ENCODE data around the gene ANTXR2.
A peak's percentile ranks its signal among the peaks of the same experiment; 100 is the strongest.
"Not testable (repeated sequence)": the region's sequence is repeated elsewhere in the genome, so short reads cannot be mapped to it uniquely, and the experiment has no call there.

Gene ANTXR2

GRCh38 chr4:80026100-80026499, 46.9 kb downstream of the ANTXR2 start:
- no peak for DNase-seq (ENCODE audit: low spot score)
- no peak for FAIRE-seq

GRCh38 chr4:80024335-80024734, 48.7 kb downstream of the ANTXR2 start:
- DNase-seq (ENCODE audit: low spot score) = no peak
- no peak for FAIRE-seq

- DNase-seq (ENCODE audit: low spot score) (no peak), FAIRE-seq (no peak)
Observed at GRCh38 chr4:80022282-80022681, 50.7 kb downstream of the ANTXR2 start.

- no peak for FAIRE-seq
- DNase-seq (ENCODE audit: low spot score) = peak; percentile 51
Observed at GRCh38 chr4:80017125-80017854, 55.7 kb downstream of the ANTXR2 start.

- no peak for DNase-seq (ENCODE audit: low spot score)
- no peak for FAIRE-seq
Observed at GRCh38 chr4:80016506-80016905, 56.5 kb downstream of the ANTXR2 start.

- FAIRE-seq (no peak), DNase-seq (ENCODE audit: low spot score) (no peak)
Observed at GRCh38 chr4:80015407-80016189, 57.4 kb downstream of the ANTXR2 start.

DNA sequence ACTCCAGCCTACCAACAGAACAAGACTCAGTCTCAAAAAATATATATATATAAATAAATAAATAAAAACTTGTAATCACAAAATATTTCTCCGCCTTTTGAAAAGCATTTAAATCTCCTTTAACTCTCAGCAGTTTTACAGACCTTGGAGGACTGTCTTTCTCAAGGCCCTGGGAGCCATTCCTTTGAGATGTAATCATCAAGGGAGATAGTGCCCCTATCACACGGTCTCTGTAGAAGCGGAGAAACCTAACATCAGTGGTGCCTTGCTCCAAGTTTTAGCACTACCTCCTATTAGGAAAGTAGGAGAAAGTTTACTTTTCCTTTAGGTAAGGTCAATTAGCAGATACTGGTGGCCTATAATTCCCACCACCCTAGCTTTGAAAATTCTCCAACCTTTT, 58.5 kb downstream of the ANTXR2 start:
- no peak for FAIRE-seq

DNA sequence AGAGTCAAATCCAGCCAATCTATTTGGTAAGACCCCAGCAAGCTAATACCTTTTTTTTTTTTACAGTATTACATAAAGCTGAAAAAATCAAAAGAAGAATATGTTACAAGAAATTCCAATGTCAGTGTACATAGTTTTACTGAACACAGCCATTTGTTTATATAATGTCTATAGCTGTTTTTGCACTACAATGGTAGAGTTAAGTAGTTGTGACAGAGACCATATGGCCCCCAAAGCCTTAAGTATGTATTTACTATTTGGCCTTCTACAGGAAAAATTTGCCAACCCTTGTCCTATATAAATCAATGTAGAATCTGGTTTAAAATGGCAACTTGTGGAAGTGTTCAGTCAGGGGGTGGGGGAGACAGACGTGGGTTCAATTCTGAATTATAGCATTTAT, 60.7 kb downstream of the ANTXR2 start:
- FAIRE-seq = no peak

More for the DNA sequence above, 58.5 kb downstream of the ANTXR2 start:
- no peak for DNase-seq (ENCODE audit: low spot score)

DNA sequence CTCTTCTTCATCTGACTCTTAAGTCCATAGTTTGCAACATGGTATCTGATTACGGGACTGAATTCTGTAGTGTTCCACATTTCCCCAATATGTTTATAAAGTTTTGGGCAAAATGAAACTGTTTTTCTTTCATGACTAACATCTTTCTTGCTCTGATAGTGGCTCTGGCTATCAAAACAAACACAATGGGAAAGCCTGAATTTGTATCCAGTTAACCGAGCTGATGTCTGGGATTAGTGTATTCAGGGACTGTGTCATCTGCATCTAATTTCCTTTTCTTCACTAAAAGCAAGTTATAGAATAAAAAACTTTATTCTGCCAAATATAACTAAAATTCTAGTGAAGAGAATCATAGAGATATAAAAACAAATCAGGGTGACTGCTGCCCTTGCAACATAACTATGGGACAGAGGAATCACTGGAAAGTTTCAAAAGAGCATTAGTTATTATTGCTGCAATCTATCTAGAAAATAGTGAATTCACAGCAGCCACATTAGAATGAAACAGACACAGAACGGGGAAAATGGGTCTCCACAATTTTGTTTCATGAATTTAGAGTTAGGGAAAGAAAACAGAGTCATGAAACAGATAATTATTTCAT, 61.3 kb downstream of the ANTXR2 start:
- no peak for FAIRE-seq
- DNase-seq (ENCODE audit: low spot score) = no peak

More for the DNA sequence above, 60.7 kb downstream of the ANTXR2 start:
- DNase-seq (ENCODE audit: low spot score) = no peak

DNA sequence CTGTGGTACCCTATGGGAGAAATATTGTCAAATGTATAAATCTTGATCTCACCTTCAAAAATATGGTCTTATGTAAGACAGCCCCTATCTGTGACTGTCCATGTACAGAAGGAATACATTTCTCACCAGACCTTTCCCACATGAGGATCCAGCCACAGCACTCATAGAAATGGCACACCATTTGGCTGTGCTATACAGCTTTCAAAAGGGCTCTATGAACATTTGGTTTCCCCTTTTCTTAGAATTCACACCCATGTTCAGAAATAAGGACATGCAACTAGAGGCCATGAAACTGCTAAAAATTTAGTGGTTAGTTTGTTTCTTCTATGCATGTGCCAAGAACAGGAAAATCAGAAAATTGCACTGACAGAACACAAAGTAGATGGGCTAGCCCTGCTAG, 62.7 kb downstream of the ANTXR2 start:
- no peak for FAIRE-seq
- DNase-seq (ENCODE audit: low spot score) = no peak

DNA sequence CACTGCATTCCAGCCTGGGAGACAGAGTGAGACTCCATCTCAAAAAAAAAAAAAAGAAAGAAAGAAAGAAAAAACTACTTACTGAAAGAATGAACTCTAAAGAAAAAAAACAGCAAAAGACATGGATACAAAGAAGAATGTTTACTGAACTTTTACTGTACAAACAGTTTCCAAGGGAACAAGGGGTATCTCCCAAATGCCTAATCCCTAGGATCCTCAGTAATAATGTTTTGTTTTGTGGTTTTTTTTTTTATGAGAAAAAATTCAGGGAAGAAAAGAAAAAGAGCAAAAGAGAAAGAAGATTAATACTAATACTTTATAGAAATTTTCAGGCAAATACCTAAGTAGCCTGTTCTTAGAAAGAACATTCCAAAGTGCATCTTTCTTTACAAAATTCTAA, 63.2 kb downstream of the ANTXR2 start:
- no peak for DNase-seq (ENCODE audit: low spot score)
- no peak for FAIRE-seq

DNA sequence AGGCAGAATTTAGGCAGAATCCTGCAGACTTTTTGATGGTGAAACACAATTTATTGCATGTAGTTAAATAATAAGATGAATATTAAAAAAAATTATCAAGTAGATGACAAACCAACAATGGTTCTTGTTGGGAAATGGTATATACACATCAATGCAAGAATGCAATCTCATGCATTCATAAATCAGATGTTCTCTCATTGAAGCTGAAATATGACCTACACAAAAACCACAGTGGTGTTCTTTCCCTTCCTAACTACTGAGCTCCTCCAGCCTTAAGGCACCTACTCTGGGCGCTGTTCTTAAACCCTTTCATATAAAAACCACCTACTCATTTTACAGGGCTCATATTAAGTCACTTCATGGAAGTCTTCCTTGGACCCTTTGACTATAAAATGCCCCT, 64.1 kb downstream of the ANTXR2 start:
- DNase-seq (ENCODE audit: low spot score) (no peak), FAIRE-seq (no peak)

DNA sequence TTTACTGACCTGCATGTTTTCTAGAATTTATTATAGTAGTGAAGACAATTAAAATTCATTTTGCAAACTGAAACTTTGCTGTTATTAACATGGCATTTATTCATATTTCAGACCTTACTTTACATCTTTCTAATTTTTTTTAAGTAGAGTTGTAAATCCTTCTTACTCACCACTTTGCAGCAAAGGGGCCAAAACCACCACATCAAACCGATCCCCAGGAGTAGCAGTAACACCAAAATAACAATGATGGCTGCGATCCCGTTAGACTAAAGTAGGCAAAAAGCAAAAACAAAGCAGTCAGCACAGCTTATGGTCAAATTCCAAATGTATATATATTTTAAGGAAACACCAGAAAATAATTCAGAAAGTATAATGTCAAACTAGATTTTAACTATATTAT, 64.7 kb downstream of the ANTXR2 start:
- FAIRE-seq (no peak), DNase-seq (ENCODE audit: low spot score) (no peak)

DNA sequence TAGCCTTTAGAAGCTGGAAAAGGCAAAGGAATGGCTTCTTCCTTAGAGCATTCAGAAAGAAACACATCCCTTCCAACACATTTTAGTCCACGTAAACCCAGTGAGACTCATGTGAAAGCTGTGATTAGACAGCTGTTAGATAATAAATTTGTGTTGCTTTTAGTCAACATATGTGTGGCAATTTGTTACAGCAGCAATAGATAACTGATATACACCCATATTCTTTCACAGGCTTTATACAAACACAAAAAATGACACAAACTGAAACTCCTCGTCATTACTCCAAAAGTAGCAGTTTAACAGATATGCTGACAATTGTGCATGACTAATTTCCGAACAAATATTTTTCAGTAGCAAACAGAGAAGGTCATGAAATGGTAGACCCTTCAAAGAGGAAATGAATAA, 65.3 kb downstream of the ANTXR2 start:
- FAIRE-seq = no peak
- DNase-seq (ENCODE audit: low spot score) = no peak

GRCh38 chr4:80006935-80007744, 65.9 kb downstream of the ANTXR2 start:
- FAIRE-seq = no peak
- DNase-seq (ENCODE audit: low spot score) = no peak

DNA sequence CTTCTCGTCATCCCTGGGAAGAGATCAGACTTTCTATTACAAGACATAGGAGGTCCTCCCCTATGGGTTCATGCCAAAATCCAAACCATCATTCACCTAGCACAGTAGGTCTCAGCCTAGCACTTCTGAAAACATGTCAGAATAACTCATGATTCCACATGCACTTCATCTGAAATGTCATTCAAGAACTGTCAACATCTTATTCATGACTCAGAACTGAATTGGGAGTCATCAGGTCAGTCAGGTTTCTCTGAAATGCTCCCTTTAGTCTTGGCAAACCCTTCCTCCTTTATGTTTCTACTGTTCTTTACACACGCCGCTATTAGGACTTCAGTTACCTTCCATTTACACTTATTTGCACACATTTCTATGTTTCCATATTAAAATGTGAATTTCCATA, 67.2 kb downstream of the ANTXR2 start:
- no peak for FAIRE-seq
- DNase-seq (ENCODE audit: low spot score) = no peak

DNA sequence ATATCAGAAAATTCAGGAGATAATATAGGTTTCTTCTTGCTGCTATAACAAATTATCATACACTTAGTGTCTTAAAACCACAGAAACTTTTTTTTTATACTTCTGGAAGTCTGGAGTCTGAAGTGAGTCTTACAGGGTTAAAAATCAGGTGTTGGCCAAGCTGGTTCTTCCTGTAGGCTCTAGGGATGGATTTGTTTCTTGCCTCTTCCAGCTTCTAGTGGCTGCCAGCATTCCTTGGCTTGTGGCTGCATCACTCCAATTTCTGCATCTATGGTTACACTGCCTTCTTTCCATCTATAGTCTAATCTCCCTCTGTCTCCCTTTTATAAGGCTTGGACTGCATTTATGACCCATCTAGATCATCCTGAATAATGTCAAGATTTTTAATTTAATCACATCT, 68.7 kb downstream of the ANTXR2 start:
- no peak for FAIRE-seq

DNA sequence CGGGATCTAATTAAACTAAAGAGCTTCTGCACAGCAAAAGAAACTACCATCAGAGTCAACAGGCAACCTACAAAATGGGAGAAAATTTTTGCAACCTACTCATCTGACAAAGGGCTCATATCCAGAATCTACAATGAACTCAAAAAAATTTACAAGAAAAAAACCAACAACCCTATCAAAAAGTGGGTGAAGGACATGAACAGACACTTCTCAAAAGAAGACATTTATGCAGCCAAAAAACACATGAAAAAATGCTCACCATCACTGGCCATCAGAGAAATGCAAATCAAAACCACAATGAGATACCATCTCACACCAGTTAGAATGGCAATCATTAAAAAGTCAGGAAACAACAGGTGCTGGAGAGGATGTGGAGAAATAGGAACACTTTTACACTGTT, 70.5 kb downstream of the ANTXR2 start:
- DNase-seq (ENCODE audit: low spot score); FAIRE-seq: not testable (repeated sequence)

More for the DNA sequence above, 68.7 kb downstream of the ANTXR2 start:
- DNase-seq (ENCODE audit: low spot score) = no peak

- not testable (repeated sequence) for DNase-seq (ENCODE audit: low spot score); FAIRE-seq
Observed at GRCh38 chr4:79999048-79999447, 74.0 kb downstream of the ANTXR2 start.

GRCh38 chr4:79998201-79998600, 74.8 kb downstream of the ANTXR2 start:
- DNase-seq (ENCODE audit: low spot score) = no peak
- FAIRE-seq = no peak

GRCh38 chr4:79996851-79997250, 76.2 kb downstream of the ANTXR2 start:
- DNase-seq (ENCODE audit: low spot score) = no peak
- FAIRE-seq = no peak
